Neural cell (in vitro differentiated cells): ENCODE results near the gene KRTAP10-1. TPM values are rescaled to one million over a fixed set of nuclear protein-coding genes. Genes with fewer than 3 reads are reported as not detected.

ENCODE experiments used
- H2AFZ ChIP-seq: fragments of 200-600, 300-800 bp; sonication (generic), shearing (Covaris generic); 2 replicates; pipeline ENCODE4 v1.6.0; 2014; ENCODE audit warnings: low read depth, mild to moderate bottlenecking, antibody characterized with exemption, low read length, moderate library complexity
- H3F3A ChIP-seq: fragments of 200-600 bp; shearing (Covaris generic); 2 replicates; pipeline ENCODE4 v1.6.1; 2016; ENCODE audit warnings: mild to moderate bottlenecking, moderate library complexity, mixed read lengths, antibody characterized with exemption, low read length; ENCODE audit not compliant: insufficient read depth, poor library complexity, severe bottlenecking
- H3K27ac ChIP-seq: fragments of 200-600, 300-800 bp; sonication (generic), shearing (Covaris generic); 2 replicates; pipeline ENCODE4 v1.5.1; 2014; ENCODE audit warnings: mild to moderate bottlenecking, low read length, moderate library complexity
- H3K27me3 ChIP-seq: fragments of 300-800, 200-600 bp; sonication (generic), shearing (Covaris generic); 2 replicates; pipeline ENCODE4 v1.6.0; 2014; ENCODE audit warnings: mild to moderate bottlenecking, low read depth, low read length, moderate library complexity; ENCODE audit not compliant: insufficient read depth
- H3K36me3 ChIP-seq: fragments of 300-800, 200-600 bp; sonication (generic), shearing (Covaris generic); 2 replicates; pipeline ENCODE4 v1.5.1; 2014; ENCODE audit warnings: mild to moderate bottlenecking, antibody characterized with exemption, low read length, moderate library complexity; ENCODE audit not compliant: insufficient read depth
- H3K4me2 ChIP-seq: fragments of 300-800, 200-600 bp; sonication (generic), shearing (Covaris generic); 2 replicates; pipeline ENCODE4 v1.6.0; 2014; ENCODE audit warnings: mild to moderate bottlenecking, low read length
- H3K4me3 ChIP-seq: fragments of 300-800, 200-600 bp; sonication (generic), shearing (Covaris generic); 2 replicates; pipeline ENCODE4 v1.5.1; 2014; ENCODE audit warnings: mild to moderate bottlenecking, low read length, moderate library complexity
- H3K79me2 ChIP-seq: fragments of 200-600 bp; shearing (Covaris generic); replicated peaks from 2 replicates; pipeline ENCODE4 v1.6.0; 2014; ENCODE audit warnings: mild to moderate bottlenecking, low read length, moderate library complexity; ENCODE audit not compliant: insufficient read depth
- H3K9ac ChIP-seq: fragments of 300-800, 200-600 bp; sonication (generic), shearing (Covaris generic); 2 replicates; pipeline ENCODE4 v1.6.1; 2016; ENCODE audit warnings: mild to moderate bottlenecking, low read length, mixed read lengths
- H3K9me2 ChIP-seq: fragments of 200-600 bp; shearing (Covaris generic); 2 replicates; pipeline ENCODE4 v1.6.1; 2016; ENCODE audit warnings: mild to moderate bottlenecking, low read length, mixed read lengths; ENCODE audit not compliant: insufficient read depth
- H3K9me3 ChIP-seq: fragments of 200-600, 300-800 bp; sonication (generic), shearing (Covaris generic); 2 replicates; pipeline ENCODE4 v1.6.1; 2016; ENCODE audit warnings: mild to moderate bottlenecking, mixed run types, low read length, moderate library complexity, mixed read lengths
- H4K20me1 ChIP-seq: fragments of 200-600 bp; shearing (Covaris generic); 2 replicates; pipeline ENCODE4 v1.6.1; 2016; ENCODE audit warnings: mild to moderate bottlenecking, mixed run types; ENCODE audit not compliant: insufficient read depth
- EP300 ChIP-seq: fragments of 450-650 bp; conservative IDR thresholded peaks from 2 replicates; pipeline ENCODE4 v1.6.1; 2014; ENCODE audit warnings: antibody characterized with exemption, mild to moderate bottlenecking, moderate library complexity; ENCODE audit not compliant: poor library complexity, severe bottlenecking
- EZH2 ChIP-seq: fragments of 200-600, 300-800 bp; shearing (Covaris generic), sonication (generic); IDR thresholded peaks from 2 replicates; pipeline ENCODE4 v1.6.1; 2014; ENCODE audit warnings: antibody characterized with exemption, low read length, borderline replicate concordance, mild to moderate bottlenecking; ENCODE audit not compliant: insufficient read depth, poor library complexity, severe bottlenecking
- MXI1 ChIP-seq: fragments of 450-650 bp; conservative IDR thresholded peaks from 2 replicates; pipeline ENCODE4 v1.6.1; 2014; ENCODE audit warnings: antibody characterized with exemption, mild to moderate bottlenecking; ENCODE audit not compliant: poor library complexity, severe bottlenecking
- POLR2AphosphoS5 ChIP-seq: IDR thresholded peaks from 2 replicates; pipeline ENCODE4 v1.6.1; 2012
- RAD21 ChIP-seq: fragments of 450-650 bp; conservative IDR thresholded peaks from 2 replicates; pipeline ENCODE4 v1.6.1; 2014; ENCODE audit warnings: antibody characterized with exemption, mild to moderate bottlenecking, moderate library complexity
- SMC3 ChIP-seq: fragments of 450-650 bp; conservative IDR thresholded peaks from 2 replicates; pipeline ENCODE4 v1.6.1; 2014; ENCODE audit warnings: antibody characterized with exemption, mild to moderate bottlenecking, moderate library complexity; ENCODE audit not compliant: poor library complexity
- TAF1 ChIP-seq: IDR thresholded peaks from 2 replicates; pipeline ENCODE4 v1.6.1; 2012; ENCODE audit warnings: low read depth
- polyA minus RNA-seq: library from RNA; depleted of rRNA, polyadenylated mRNA; stranded (reverse); fragments of >200 nt; gene quantifications from 2 replicates; pipeline ENCODE4 v1.2.3, GENCODE V29; 2014
- polyA plus RNA-seq: library from polyadenylated mRNA; depleted of rRNA; stranded (reverse); fragments of >200 nt; gene quantifications from 2 replicates; pipeline ENCODE4 v1.2.3, GENCODE V29; 2014
- TF ChIP-seq, protein P1 (sequence below): IDR thresholded peaks from 2 replicates; pipeline ENCODE4 v1.6.1; 2012; ENCODE audit warnings: borderline replicate concordance
- TF ChIP-seq, protein P2 (sequence below): fragments of 450-650 bp; IDR thresholded peaks from 2 replicates; pipeline ENCODE4 v1.5.1; 2014; ENCODE audit warnings: antibody characterized with exemption, mild to moderate bottlenecking, moderate library complexity; ENCODE audit not compliant: poor library complexity, severe bottlenecking

Gene KRTAP10-1, protein sequence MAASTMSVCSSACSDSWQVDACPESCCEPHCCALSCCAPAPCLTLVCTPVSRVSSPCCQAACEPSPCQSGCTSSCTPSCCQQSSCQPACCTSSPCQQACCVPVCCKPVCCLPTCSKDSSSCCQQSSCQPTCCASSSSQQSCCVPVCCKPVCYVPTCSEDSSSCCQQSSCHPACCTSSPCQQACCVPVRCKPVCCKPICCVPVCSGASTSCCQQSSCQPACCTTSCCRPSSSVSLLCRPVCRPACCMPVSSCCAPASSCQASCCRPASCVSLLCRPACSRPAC
- polyA plus RNA-seq (not detected in 2 replicates), polyA minus RNA-seq (not detected in 2 replicates)

DNA sequence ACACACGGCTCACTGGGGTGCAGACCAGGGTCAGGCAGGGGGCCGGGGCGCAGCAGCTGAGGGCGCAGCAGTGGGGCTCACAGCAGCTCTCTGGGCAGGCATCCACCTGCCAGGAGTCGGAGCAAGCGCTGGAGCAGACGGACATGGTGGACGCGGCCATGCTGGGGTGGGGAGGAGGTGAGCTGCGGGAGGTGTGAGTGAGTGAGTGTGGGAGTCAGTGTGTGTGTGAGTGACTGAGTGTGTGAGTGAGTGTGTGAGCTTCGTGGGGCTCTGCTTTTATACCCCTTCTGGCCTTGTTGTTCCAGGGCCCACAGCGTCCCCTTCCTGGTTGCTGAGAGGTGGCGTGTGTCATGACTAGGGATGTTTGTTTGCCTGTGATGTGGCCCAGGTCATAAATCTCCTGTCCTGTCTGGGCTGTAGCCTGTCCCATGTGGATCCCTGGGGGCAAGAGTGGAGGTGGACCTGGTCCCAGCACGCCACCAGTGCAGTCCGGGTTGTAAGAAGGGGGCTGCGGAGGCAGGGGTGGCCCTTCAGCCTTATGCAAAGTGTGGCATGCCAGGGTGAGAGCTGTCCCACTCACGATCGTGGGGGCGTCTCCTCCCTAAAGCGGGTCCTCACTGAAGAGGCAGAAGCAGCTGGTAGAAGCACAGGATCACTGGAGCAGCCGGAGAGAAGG, at the start of gene KRTAP10-1:
TSS of gene KRTAP10-1 (minus strand) at position 205 of the 676 bp plus-strand sequence. CDS start at position 160, 45 bp downstream.
- no peaks in the 10 kb centered on the region for H3K79me2 ChIP-seq
- no peaks in the 10 kb centered on the region for H3K27me3 ChIP-seq
- no peak within 1 kb of the TSS for H2AFZ ChIP-seq
- no peak within 1 kb of the TSS for H3K4me2 ChIP-seq
- H3F3A ChIP-seq = no peaks in the 10 kb centered on the region
- H4K20me1 ChIP-seq = no peaks in the 10 kb centered on the region
- TF ChIP-seq TAF1 (no peak), EP300 (no peak), POLR2AphosphoS5 (no peak), EZH2 (no peak), MXI1 (no peak), RAD21 (no peak), SMC3 (no peak)
- TF ChIP-seq, protein P1, sequence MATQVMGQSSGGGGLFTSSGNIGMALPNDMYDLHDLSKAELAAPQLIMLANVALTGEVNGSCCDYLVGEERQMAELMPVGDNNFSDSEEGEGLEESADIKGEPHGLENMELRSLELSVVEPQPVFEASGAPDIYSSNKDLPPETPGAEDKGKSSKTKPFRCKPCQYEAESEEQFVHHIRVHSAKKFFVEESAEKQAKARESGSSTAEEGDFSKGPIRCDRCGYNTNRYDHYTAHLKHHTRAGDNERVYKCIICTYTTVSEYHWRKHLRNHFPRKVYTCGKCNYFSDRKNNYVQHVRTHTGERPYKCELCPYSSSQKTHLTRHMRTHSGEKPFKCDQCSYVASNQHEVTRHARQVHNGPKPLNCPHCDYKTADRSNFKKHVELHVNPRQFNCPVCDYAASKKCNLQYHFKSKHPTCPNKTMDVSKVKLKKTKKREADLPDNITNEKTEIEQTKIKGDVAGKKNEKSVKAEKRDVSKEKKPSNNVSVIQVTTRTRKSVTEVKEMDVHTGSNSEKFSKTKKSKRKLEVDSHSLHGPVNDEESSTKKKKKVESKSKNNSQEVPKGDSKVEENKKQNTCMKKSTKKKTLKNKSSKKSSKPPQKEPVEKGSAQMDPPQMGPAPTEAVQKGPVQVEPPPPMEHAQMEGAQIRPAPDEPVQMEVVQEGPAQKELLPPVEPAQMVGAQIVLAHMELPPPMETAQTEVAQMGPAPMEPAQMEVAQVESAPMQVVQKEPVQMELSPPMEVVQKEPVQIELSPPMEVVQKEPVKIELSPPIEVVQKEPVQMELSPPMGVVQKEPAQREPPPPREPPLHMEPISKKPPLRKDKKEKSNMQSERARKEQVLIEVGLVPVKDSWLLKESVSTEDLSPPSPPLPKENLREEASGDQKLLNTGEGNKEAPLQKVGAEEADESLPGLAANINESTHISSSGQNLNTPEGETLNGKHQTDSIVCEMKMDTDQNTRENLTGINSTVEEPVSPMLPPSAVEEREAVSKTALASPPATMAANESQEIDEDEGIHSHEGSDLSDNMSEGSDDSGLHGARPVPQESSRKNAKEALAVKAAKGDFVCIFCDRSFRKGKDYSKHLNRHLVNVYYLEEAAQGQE = no peak
- TF ChIP-seq, protein P2, sequence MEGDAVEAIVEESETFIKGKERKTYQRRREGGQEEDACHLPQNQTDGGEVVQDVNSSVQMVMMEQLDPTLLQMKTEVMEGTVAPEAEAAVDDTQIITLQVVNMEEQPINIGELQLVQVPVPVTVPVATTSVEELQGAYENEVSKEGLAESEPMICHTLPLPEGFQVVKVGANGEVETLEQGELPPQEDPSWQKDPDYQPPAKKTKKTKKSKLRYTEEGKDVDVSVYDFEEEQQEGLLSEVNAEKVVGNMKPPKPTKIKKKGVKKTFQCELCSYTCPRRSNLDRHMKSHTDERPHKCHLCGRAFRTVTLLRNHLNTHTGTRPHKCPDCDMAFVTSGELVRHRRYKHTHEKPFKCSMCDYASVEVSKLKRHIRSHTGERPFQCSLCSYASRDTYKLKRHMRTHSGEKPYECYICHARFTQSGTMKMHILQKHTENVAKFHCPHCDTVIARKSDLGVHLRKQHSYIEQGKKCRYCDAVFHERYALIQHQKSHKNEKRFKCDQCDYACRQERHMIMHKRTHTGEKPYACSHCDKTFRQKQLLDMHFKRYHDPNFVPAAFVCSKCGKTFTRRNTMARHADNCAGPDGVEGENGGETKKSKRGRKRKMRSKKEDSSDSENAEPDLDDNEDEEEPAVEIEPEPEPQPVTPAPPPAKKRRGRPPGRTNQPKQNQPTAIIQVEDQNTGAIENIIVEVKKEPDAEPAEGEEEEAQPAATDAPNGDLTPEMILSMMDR = no peak
- no peaks in the 10 kb centered on the region for H3K9me3 ChIP-seq
- H3K9me2 ChIP-seq = no peaks in the 10 kb centered on the region
- no peak within 1 kb of the TSS for H3K9ac ChIP-seq
- H3K4me3 ChIP-seq = no peak within 1 kb of the TSS
- H3K27ac ChIP-seq = no peak within 1 kb of the TSS
- no peaks in the 10 kb centered on the region for H3K36me3 ChIP-seq

DNA sequence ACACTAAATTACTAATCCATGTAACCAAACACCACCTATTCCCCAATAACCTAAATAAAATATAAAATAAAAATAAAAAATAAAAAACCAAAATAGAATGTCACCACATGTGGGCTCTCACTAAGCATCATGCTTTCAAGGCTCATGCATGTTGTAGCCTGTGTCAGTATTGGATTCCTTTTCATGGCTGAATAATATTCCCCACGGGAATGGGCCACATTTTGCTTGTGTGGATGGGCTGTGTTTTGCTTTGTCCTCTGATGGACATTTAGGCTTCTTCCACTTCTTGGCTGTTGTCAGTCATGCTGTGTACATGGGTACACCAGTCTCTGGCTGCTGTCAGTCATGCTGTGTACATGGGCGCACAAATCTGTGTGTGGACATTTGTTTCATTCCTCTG, 49.1 kb upstream of the KRTAP10-1 start:
- Histone ChIP-seq H3K4me3 (no peak overlapping the region), H3K36me3 (no peaks in the 10 kb centered on the region), H4K20me1 (no peaks in the 10 kb centered on the region), H3K9me3 (no peaks in the 10 kb centered on the region), H3K27me3 (no peaks in the 10 kb centered on the region), H3K9ac (no peak overlapping the region), H2AFZ (no peak overlapping the region), H3K27ac (no peak overlapping the region), H3K9me2 (no peaks in the 10 kb centered on the region), H3F3A (no peaks in the 10 kb centered on the region), H3K4me2 (no peak overlapping the region), H3K79me2 (no peaks in the 10 kb centered on the region)
- TF ChIP-seq, protein P2 = no peak
